ENCODE data around the gene POLR2L. TPM values are rescaled to one million over a fixed set of nuclear protein-coding genes. Genes with fewer than 3 reads are reported as not detected.

The POLR2L gene
- polyA plus RNA-seq, 3 donors from 2014 or later: 139 to 200 (median 142) TPM

GRCh38 chr11:844693-845644, 2.6 kb upstream of the POLR2L start:
- H3K27ac Mint-ChIP-seq: peak overlapping the region in 1 of 6 donors; percentile 45
- no peaks in the 10 kb centered on the region for H3K36me3 Mint-ChIP-seq
- H3K4me3 Mint-ChIP-seq: peak overlapping the region in 3 of 5 donors; percentile 17 to 42 (median 21)
- peaks cover 1 to 8% (median 7%) of the 10 kb centered on the region in 3 donors for H3K27me3 Mint-ChIP-seq (ENCODE audit: low read depth in 3 of 3)
- DNase-seq: no peak
- peaks cover 18 to 28% of the 10 kb centered on the region in 2 donors for H3K4me1 Mint-ChIP-seq
- no peaks in the 10 kb centered on the region for H3K9me3 Mint-ChIP-seq

DNA sequence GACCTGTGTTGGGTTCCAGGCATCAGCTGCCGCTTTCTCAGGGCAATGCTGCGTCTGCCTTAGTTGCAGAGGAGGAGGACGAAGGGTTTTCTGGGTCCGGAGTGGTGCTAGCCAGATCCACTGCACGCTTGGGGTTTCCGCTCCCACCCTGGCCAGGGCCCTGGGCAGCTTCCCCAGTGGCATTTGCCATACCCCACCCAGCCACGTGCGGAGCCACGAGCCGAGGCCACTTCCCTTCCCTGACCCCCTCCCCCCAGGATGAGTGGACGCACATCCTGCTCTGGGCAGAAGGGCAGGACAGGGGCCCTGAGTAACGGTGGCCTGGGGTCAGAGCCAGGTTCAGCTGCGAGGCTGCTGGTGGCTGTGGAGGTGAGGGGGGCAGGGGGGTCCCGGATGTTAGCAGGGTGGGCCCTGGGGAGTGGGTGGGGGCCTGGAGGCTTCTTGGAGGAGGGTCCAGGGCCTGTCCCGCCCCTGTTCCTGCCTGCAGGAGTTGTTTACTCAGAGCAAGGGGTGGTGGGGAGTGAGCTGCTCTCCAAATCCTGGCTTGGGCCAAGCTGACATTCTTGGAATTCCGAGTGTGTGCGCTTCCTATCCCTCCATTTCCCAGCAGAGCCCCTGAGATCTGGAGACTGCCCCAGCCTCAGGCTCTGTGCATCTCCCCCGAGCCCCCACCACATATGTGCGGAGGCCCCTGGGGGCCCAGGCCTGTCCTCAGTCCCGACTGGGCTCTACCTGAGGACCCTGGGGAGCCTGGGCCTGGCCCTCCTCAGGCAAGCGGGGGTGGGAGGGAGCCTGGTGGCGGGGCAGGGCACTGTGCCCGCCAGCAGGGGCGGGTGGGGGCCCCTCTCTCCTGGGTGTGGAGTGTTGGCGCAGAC, 1.7 kb upstream of the POLR2L start:
- Mint-ChIP-seq H3K27me3 (ENCODE audit: low read depth in 3 of 3) (peaks cover 3 to 8% (median 7%) of the 10 kb centered on the region in 3 donors), H3K27ac (peak overlapping the region in 4 of 6 donors; percentile 35 to 79 (median 66)), H3K4me1 (peaks cover 18 to 29% of the 10 kb centered on the region in 2 donors), H3K4me3 (peak overlapping the region; percentile 68 to 84 (median 78)), H3K9me3 (no peaks in the 10 kb centered on the region), H3K36me3 (no peaks in the 10 kb centered on the region)
- DNase-seq: peak in 2 of 3 donors; percentile 39 to 46

DNA sequence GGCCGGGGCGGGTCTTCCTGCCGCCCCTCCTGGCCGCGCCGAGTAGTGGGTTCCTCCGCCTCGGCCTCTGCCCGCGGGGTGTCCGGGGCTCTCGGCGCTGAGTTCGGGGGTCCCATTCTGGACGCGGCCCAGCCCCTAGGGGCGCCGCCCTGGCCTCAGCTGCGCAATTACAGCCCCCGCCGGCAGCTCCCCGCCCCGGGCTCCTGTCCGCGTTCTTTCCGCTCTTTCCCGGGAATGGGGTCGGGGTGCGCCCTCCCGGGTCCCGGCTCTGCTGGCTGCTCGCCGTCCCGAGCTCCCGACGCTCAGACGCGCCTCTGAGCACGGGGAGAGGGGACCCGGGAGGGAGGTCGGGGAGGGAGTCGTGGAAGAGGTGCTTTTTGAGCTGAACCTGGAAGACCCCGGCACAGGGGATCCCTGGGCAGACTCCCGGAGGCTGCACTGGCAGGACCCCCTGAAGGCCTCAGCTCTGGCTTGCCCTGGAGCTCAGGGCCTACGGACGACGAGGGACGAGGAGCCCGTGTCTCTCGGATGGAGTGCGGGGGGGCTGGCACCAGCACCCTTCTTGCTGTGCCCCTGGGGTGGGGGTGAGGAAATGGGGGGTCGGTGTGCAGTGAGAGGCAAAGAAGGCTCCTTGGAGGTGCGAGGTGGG, 881 bp upstream of the POLR2L start:
- peak overlapping the region in 4 of 6 donors; percentile 35 to 79 (median 66) for H3K27ac Mint-ChIP-seq
- no peak for DNase-seq
- H3K4me3 Mint-ChIP-seq: peak overlapping the region; percentile 68 to 84 (median 78)
- no peaks in the 10 kb centered on the region for H3K9me3 Mint-ChIP-seq
- no peaks in the 10 kb centered on the region for H3K36me3 Mint-ChIP-seq
- H3K4me1 Mint-ChIP-seq: peaks cover 19 to 28% of the 10 kb centered on the region in 2 donors
- H3K27me3 Mint-ChIP-seq (ENCODE audit: low read depth in 3 of 3): peaks cover 3 to 8% (median 7%) of the 10 kb centered on the region in 3 donors

GRCh38 chr11:841981-842369, 354 bp downstream of the POLR2L start:
- peaks cover 30 to 40% of the 10 kb centered on the region in 2 donors for H3K4me1 Mint-ChIP-seq
- peak overlapping the region in 5 of 6 donors; percentile 60 to 82 (median 64) for H3K27ac Mint-ChIP-seq
- DNase-seq: no peak
- peaks cover 3 to 8% (median 7%) of the 10 kb centered on the region in 3 donors for H3K27me3 Mint-ChIP-seq (ENCODE audit: low read depth in 3 of 3)
- H3K4me3 Mint-ChIP-seq: peak overlapping the region; percentile 85 to 89 (median 87)
- H3K9me3 Mint-ChIP-seq: no peaks in the 10 kb centered on the region
- no peaks in the 10 kb centered on the region for H3K36me3 Mint-ChIP-seq

GRCh38 chr11:839875-840617, 2.3 kb downstream of the POLR2L start:
- Mint-ChIP-seq H3K36me3 (no peaks in the 10 kb centered on the region), H3K27me3 (ENCODE audit: low read depth in 3 of 3) (peaks cover 6 to 8% (median 7%) of the 10 kb centered on the region in 3 donors), H3K27ac (peak overlapping the region in 2 of 6 donors; percentile 51 to 80), H3K9me3 (no peaks in the 10 kb centered on the region), H3K4me1 (peaks cover 30 to 41% of the 10 kb centered on the region in 2 donors), H3K4me3 (peak overlapping the region; percentile 67 to 87 (median 69))
- DNase-seq: no peak

- Mint-ChIP-seq H3K27ac (no peak overlapping the region), H3K36me3 (no peaks in the 10 kb centered on the region), H3K4me3 (peak overlapping the region in 1 of 5 donors; percentile 27), H3K27me3 (ENCODE audit: low read depth in 3 of 3) (peaks cover 6 to 7% (median 7%) of the 10 kb centered on the region in 3 donors), H3K4me1 (peaks cover 30 to 42% of the 10 kb centered on the region in 2 donors), H3K9me3 (no peaks in the 10 kb centered on the region)
- no peak for DNase-seq
Measured at GRCh38 chr11:839280-839623, 3.1 kb downstream of the POLR2L start.

DNA sequence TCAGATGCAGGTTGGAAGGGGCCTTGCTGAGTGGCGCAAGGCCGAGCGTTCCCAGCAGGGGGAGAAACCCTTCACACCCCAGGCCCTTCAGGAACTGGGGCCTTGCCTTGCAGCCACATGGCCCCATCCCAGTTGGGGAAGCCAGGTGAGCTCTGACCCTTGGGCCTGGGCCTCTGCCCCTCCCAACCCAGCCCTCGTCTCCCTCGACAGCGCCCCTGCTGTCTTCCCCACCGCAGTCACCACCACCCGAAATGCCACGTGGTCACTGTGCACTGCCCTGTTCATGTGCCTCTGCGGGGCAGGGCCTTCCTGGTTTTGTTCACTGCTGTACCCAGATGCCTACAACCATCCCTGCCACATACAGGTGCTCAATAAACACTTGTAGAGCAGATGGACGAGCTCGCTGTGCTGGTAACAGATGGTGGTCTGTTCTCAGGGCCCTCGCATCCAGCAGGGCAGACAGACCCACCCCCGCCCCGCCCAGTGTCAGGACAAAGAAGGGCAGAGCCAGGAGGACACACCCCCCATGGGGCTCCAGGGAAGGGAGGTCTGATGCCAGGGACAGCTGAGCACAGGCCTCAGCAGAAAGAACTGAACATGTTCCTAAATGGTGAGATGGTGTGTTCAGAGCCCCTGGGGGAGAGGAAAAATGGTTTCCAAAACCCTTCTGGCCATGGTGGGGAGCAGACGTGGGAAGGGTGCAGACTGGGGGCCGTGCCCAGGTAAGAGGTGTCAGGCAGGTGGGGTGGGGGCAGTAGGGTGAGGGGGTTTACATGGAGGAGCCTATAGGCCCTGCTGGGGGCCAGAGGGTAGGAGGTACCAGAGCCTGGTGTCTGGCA, 3.7 kb downstream of the POLR2L start:
- Mint-ChIP-seq H3K4me3 (no peak overlapping the region), H3K36me3 (no peaks in the 10 kb centered on the region), H3K4me1 (peaks cover 28 to 43% of the 10 kb centered on the region in 2 donors), H3K27me3 (ENCODE audit: low read depth in 3 of 3) (peaks cover 5 to 6% (median 5%) of the 10 kb centered on the region in 3 donors), H3K9me3 (no peaks in the 10 kb centered on the region), H3K27ac (peak overlapping the region in 2 of 6 donors; percentile 7 to 76)
- no peak for DNase-seq

DNA sequence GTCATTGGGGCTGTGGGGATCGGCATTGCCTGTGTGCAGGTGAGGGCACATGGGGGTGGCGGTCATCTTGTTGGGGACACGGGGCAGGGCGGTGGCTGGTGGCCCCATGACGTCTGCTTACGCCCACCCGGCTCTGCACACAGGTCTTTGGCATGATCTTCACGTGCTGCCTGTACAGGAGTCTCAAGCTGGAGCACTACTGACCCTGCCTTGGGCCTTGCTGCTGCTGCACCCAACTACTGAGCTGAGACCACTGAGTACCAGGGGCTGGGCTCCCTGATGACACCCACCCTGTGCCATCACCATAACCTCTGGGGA, 4.4 kb downstream of the POLR2L start:
- no peak for DNase-seq
- peak overlapping the region in 4 of 6 donors; percentile 24 to 79 (median 62) for H3K27ac Mint-ChIP-seq
- peaks cover 2 to 6% (median 2%) of the 10 kb centered on the region in 3 donors for H3K27me3 Mint-ChIP-seq (ENCODE audit: low read depth in 3 of 3)
- peak overlapping the region in 3 of 5 donors; percentile 13 to 30 (median 18) for H3K4me3 Mint-ChIP-seq
- H3K9me3 Mint-ChIP-seq: no peaks in the 10 kb centered on the region
- peaks cover 24 to 42% of the 10 kb centered on the region in 2 donors for H3K4me1 Mint-ChIP-seq
- no peaks in the 10 kb centered on the region for H3K36me3 Mint-ChIP-seq

- DNase-seq: peak; percentile 55 to 74 (median 60)
- H3K9me3 Mint-ChIP-seq: no peaks in the 10 kb centered on the region
- H3K27ac Mint-ChIP-seq: peak overlapping the region in 4 of 6 donors; percentile 55 to 79 (median 70)
- no peaks in the 10 kb centered on the region for H3K36me3 Mint-ChIP-seq
- H3K27me3 Mint-ChIP-seq (ENCODE audit: low read depth in 3 of 3): peaks cover 2 to 6% (median 2%) of the 10 kb centered on the region in 3 donors
- H3K4me1 Mint-ChIP-seq: peaks cover 24 to 42% of the 10 kb centered on the region in 2 donors
- peak overlapping the region in 4 of 5 donors; percentile 38 to 60 (median 53) for H3K4me3 Mint-ChIP-seq
Measured at GRCh38 chr11:837189-837989, 4.9 kb downstream of the POLR2L start.

DNA sequence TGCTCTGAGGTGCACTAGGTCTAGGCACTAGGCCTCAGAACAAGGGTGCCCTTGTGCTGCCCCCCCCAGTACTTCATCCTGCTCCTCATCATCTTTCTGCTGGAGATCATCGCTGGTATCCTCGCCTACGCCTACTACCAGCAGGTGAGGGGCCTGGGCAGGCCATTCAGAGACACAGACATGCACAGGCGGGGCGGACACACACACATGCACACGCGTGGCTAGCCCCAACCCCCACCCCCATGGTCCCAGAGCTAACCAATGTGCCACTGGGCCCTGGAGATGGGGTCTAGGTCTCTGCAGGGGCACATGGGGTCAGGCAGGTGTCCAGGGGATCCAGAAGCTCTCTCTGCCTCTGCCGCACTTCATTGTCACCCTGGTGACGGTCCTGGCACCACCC, 5.6 kb downstream of the POLR2L start:
- peak overlapping the region in 1 of 5 donors; percentile 33 for H3K4me3 Mint-ChIP-seq
- no peaks in the 10 kb centered on the region for H3K36me3 Mint-ChIP-seq
- H3K27me3 Mint-ChIP-seq (ENCODE audit: low read depth in 3 of 3): peaks cover 2 to 5% (median 2%) of the 10 kb centered on the region in 3 donors
- no peak for DNase-seq
- H3K27ac Mint-ChIP-seq: no peak overlapping the region
- peaks cover 24 to 42% of the 10 kb centered on the region in 2 donors for H3K4me1 Mint-ChIP-seq
- H3K9me3 Mint-ChIP-seq: no peaks in the 10 kb centered on the region

GRCh38 chr11:836274-836673, 6.1 kb downstream of the POLR2L start:
- Mint-ChIP-seq H3K36me3 (no peaks in the 10 kb centered on the region), H3K27ac (no peak overlapping the region), H3K4me1 (peaks cover 24 to 40% of the 10 kb centered on the region in 2 donors), H3K4me3 (no peak overlapping the region), H3K27me3 (ENCODE audit: low read depth in 3 of 3) (peaks cover 2 to 5% (median 2%) of the 10 kb centered on the region in 3 donors), H3K9me3 (no peaks in the 10 kb centered on the region)
- DNase-seq: no peak
